Brain microvascular endothelial cell (primary cell): Measurements from ENCODE around the gene DYNLL2.

Experiments
- DNase-seq: peaks from one replicate; pipeline ENCODE4 v3.0.0-alpha.2; 2020
- H3K27ac ChIP-seq: fragments of 250-450 bp; sonication (Bioruptor Pico); 2 replicates; pipeline ENCODE4 v1.5.1; 2020; ENCODE audit warnings: mild to moderate bottlenecking, moderate library complexity
- H3K27me3 ChIP-seq: fragments of 250-450 bp; sonication (Bioruptor Pico); replicated peaks from 2 replicates; pipeline ENCODE4 v1.5.1; 2020; ENCODE audit warnings: mild to moderate bottlenecking
- H3K36me3 ChIP-seq: fragments of 250-450 bp; sonication (Bioruptor Pico); replicated peaks from 2 replicates; pipeline ENCODE4 v1.5.1; 2020; ENCODE audit warnings: mild to moderate bottlenecking
- H3K4me3 ChIP-seq: 2 replicates; pipeline ENCODE4 v1.5.1; 2011; ENCODE audit warnings: low read depth, mild to moderate bottlenecking, control low read depth, low read length, moderate library complexity
- in situ Hi-C: cut with HindIII; loops from 2 replicates; pipeline ENCODE4 v1.10.0; 2017; ENCODE audit warnings: low sequenced_read_pairs, low pct_ligation_motif_present
- TF ChIP-seq, protein P1 (sequence below): IDR thresholded peaks from 2 replicates; pipeline ENCODE4 v1.5.1; 2011; ENCODE audit warnings: low read depth, mild to moderate bottlenecking, moderate library complexity, low read length, control low read depth, inconsistent platforms; ENCODE audit errors: missing control alignments

Gene DYNLL2

DNA sequence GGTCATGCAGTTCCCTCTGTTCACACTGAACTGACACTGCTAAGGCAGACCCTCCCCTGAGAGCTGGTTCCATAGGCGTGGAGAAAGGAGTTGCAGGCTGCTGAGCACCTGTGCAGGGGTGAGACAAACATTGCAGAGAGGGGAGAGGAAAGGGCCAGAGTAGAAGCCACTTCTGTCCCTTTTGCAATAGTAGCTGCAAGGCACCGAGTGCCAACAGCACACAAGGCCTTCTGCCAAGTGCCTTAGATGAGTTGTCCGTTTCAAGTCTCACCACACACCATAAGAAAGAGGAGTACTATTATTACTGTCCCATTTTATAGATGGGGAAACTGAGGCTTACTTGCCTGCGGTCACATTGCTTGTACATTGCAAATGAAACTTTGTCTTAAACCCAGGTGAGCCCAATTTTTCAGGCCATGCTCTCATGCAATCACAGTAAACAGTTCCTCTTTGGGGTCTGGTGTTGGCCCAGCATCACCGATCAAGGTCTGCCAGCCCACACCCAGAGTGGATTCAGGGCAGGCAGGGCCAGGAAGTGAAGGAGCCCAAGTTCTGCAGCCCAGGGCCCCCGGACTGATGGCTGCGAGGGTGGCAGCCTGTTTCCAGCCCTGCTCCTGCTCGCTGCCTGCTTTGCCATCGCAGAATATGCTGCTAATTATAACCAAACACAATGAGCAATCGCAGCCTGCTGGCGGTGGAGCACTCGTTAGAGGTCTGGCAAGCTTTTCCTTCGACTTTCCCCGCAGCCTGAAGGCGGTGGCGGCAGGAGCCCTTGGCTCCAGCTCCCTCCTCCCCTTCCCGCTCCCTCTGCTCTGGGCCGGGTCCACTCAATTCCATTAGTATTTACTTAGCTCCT is 36.8 kb upstream of the DYNLL2 start:
- DNase-seq, result no peak
- in situ Hi-C loops, result no loop called here

DNA sequence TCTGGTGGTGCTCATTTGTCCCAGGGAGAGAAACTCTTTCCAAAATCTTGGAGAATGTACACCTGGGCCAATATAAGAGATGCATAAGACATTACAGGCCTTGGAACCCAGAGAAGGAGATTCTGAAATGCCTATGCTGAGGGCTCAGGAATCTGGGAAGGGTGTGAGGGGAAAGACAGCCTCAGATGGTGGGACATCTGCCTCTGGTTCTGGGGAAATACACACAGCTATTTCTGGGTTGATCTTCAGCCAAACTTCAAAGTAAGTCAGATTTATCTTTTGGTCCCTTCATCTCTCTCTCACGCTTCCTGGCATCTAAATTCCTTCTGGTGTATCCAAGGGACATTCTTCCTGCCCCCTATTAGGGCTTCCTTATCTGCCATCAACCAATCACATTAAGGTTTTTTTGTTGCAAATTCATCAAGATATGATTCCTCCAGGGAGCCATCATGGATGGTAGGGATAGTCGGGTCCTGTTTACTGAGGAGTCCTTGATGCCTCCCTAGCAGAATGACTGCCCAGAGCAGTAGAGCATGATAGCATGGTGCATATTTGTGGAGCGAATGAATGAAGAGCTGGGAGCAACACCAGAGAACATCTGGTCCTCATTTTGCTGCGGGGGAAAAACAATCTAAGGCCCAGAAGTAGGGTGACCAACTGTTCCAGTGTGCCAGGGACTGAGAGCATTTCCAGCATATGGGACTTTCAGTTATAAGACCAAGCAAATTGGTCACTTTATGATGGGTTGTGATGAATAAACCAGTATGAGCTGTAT is 35.7 kb upstream of the DYNLL2 start:
- in situ Hi-C loops, result no loop called here
- no peak for DNase-seq
- Histone ChIP-seq H3K4me3 (no peak overlapping the region), H3K36me3 (no peaks in the 10 kb centered on the region), H3K27ac (no peak overlapping the region), H3K27me3 (peaks cover 2% of the 10 kb centered on the region)
- TF ChIP-seq, protein P1, sequence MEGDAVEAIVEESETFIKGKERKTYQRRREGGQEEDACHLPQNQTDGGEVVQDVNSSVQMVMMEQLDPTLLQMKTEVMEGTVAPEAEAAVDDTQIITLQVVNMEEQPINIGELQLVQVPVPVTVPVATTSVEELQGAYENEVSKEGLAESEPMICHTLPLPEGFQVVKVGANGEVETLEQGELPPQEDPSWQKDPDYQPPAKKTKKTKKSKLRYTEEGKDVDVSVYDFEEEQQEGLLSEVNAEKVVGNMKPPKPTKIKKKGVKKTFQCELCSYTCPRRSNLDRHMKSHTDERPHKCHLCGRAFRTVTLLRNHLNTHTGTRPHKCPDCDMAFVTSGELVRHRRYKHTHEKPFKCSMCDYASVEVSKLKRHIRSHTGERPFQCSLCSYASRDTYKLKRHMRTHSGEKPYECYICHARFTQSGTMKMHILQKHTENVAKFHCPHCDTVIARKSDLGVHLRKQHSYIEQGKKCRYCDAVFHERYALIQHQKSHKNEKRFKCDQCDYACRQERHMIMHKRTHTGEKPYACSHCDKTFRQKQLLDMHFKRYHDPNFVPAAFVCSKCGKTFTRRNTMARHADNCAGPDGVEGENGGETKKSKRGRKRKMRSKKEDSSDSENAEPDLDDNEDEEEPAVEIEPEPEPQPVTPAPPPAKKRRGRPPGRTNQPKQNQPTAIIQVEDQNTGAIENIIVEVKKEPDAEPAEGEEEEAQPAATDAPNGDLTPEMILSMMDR, result no peak

More for the DNA sequence above, 36.8 kb upstream of the DYNLL2 start:
- no peak overlapping the region for H3K27ac ChIP-seq
- H3K36me3 ChIP-seq, result no peaks in the 10 kb centered on the region
- TF ChIP-seq, protein P1, result no peak
- peaks cover 2% of the 10 kb centered on the region for H3K27me3 ChIP-seq
- no peak overlapping the region for H3K4me3 ChIP-seq

DNA sequence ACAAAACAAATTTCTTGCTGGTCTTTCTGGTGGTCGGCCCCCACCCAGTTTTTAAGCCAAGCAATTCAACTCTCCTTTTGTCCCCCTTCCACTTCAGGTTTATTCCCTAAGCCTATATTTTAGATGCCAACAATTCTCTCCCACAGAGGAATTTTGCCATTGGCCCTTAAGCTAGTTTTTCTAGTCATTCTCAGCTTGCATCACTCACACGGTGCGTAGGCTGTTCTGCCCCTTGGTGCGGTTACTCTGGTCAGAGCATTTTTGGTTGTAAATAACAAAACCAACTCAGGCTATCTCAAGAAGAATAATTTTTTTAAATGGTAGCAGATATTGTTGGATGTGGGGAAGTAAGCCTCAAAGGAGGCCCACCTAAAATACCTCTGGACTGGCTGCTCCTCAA is 33.7 kb upstream of the DYNLL2 start:
- Histone ChIP-seq H3K36me3 (no peaks in the 10 kb centered on the region), H3K27me3 (no peaks in the 10 kb centered on the region), H3K4me3 (no peak overlapping the region), H3K27ac (no peak overlapping the region)
- in situ Hi-C loops, result no loop called here
- no peak for DNase-seq
- TF ChIP-seq, protein P1, result no peak

DNA sequence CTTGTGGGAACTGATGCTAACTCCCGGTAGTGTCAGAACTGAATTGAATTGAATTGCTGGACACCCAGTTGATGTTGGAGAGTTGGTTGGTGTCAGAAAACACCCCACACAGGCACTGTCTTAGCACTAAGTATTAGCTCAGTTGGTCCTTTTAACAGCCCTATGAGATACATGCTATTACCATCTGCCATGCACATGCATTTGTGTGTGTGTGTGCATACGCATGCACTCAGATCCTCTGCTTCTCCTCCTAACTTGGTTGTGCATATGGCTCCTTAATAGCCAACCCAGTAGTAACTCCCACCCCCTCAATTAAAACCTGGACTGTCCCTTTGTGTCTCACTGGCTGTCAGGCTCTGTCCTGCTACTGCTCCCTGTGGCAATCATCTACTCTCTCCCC is 32.3 kb upstream of the DYNLL2 start:
- H3K27me3 ChIP-seq, result no peaks in the 10 kb centered on the region
- H3K36me3 ChIP-seq, result no peaks in the 10 kb centered on the region
- no peak for DNase-seq
- TF ChIP-seq, protein P1, result no peak
- in situ Hi-C loops, result no loop called here
- no peak overlapping the region for H3K4me3 ChIP-seq
- H3K27ac ChIP-seq, result no peak overlapping the region

DNA sequence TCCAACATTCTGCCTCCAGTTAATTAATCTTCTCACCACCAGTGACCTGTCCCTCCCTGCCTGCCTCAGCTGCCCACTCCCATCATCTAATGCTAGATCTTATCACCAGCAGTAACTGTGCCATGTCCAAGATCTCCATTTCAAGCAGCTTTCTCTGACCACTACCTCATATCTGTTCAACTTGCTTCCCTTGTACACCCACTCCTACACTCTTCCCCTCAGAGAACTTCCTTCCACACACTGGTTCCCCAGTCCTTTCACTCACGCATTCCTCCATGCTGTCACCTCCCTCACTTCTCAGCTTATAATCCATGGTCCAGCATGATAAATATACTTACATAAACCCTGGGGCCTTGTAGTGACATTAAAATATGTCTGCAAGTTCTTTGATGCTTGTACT is 31.8 kb upstream of the DYNLL2 start:
- Histone ChIP-seq H3K27ac (no peak overlapping the region), H3K27me3 (no peaks in the 10 kb centered on the region), H3K4me3 (no peak overlapping the region), H3K36me3 (no peaks in the 10 kb centered on the region)
- in situ Hi-C loops, result no loop called here
- DNase-seq, result no peak
- TF ChIP-seq, protein P1, result no peak
